ENCODE measurements around the gene EIF2B2.

EIF2B2 gene

GRCh38 chr14:75011356-75011994, 8.8 kb downstream of the EIF2B2 start:
- TF ChIP-seq OSR1 (CRISPR knock-in tag; IDR thresholded peaks at IDR 0.05) = no peak
- no peak for TF ChIP-seq CSDC2 (CRISPR knock-in tag; IDR thresholded peaks at IDR 0.05)
- no peak for TF ChIP-seq ZNF8 (CRISPR knock-in tag; IDR thresholded peaks at IDR 0.05)
- TF ChIP-seq ZC3H10 (CRISPR knock-in tag; IDR thresholded peaks at IDR 0.05) = no peak
- TF ChIP-seq ZNF565 (CRISPR knock-in tag; conservative IDR thresholded peaks at IDR 0.05; ENCODE audit: low read depth) = no peak
- no peak for TF ChIP-seq TOX (CRISPR knock-in tag; IDR thresholded peaks at IDR 0.05; ENCODE audit: borderline replicate concordance)
- no peak for TF ChIP-seq ZFP30 (CRISPR knock-in tag; IDR thresholded peaks at IDR 0.05)
- TF ChIP-seq POU6F1 (CRISPR knock-in tag; IDR thresholded peaks at IDR 0.05; ENCODE audit: borderline replicate concordance, low read depth) = no peak
- peak; percentile 88 for ATAC-seq

- no peak for TF ChIP-seq OSR1 (CRISPR knock-in tag; IDR thresholded peaks at IDR 0.05)
- TF ChIP-seq ZC3H10 (CRISPR knock-in tag; IDR thresholded peaks at IDR 0.05) = no peak
- no peak for TF ChIP-seq PATZ1 (CRISPR knock-in tag; IDR thresholded peaks at IDR 0.05; ENCODE audit: borderline replicate concordance)
- TF ChIP-seq CSRNP3 (CRISPR knock-in tag; IDR thresholded peaks at IDR 0.05) = no peak
- no peak for TF ChIP-seq GLIS3 (CRISPR knock-in tag; IDR thresholded peaks at IDR 0.05)
- no peak for TF ChIP-seq PPARA (CRISPR knock-in tag; IDR thresholded peaks at IDR 0.05; ENCODE audit: borderline replicate concordance)
- no peak for TF ChIP-seq TCF4 (CRISPR knock-in tag; IDR thresholded peaks at IDR 0.05; ENCODE audit: borderline replicate concordance)
- TF ChIP-seq POU6F1 (CRISPR knock-in tag; IDR thresholded peaks at IDR 0.05; ENCODE audit: borderline replicate concordance, low read depth) = no peak
- TF ChIP-seq BACH2 (CRISPR knock-in tag; IDR thresholded peaks at IDR 0.05; ENCODE audit: borderline replicate concordance) = no peak
- TF ChIP-seq ESRRG (CRISPR knock-in tag; IDR thresholded peaks at IDR 0.05) = no peak
- TF ChIP-seq ZNF8 (CRISPR knock-in tag; IDR thresholded peaks at IDR 0.05) = no peak
- TF ChIP-seq TSHZ2 (CRISPR knock-in tag; IDR thresholded peaks at IDR 0.05) = no peak
- no peak for TF ChIP-seq ISL1 (CRISPR knock-in tag; IDR thresholded peaks at IDR 0.05)
- no peak for TF ChIP-seq RARB (CRISPR knock-in tag; IDR thresholded peaks at IDR 0.05)
- no peak for TF ChIP-seq ZNF70 (CRISPR knock-in tag; IDR thresholded peaks at IDR 0.05)
- TF ChIP-seq SNAI2 (CRISPR knock-in tag; IDR thresholded peaks at IDR 0.05) = no peak
- no peak for TF ChIP-seq TOX (CRISPR knock-in tag; IDR thresholded peaks at IDR 0.05; ENCODE audit: borderline replicate concordance)
- no peak for ATAC-seq
Observed at GRCh38 chr14:75013290-75013689, 10.6 kb downstream of the EIF2B2 start.

GRCh38 chr14:75015496-75015895, 12.8 kb downstream of the EIF2B2 start:
- TF ChIP-seq ZNF565 (CRISPR knock-in tag; conservative IDR thresholded peaks at IDR 0.05; ENCODE audit: low read depth) = no peak
- ATAC-seq = no peak

Data from SK-N-SH treated with all-trans-retinoic acid at 6 μM for 48 hours (cell line).